ENCODE measurements around the gene TMEM38A. TPM values are rescaled to one million over a fixed set of nuclear protein-coding genes. Genes with fewer than 3 reads are reported as not detected.

Gene TMEM38A
- polyA plus RNA-seq, 1 donor from 2014 or later = 8.6 TPM

GRCh38 chr19:16628984-16629691 lies 31.8 kb upstream of the TMEM38A start:
- H3K4me2 ChIP-seq (ENCODE audit: low read length) = peak overlapping the region; percentile 32
- peaks cover 5% of the 10 kb centered on the region for H4K20me1 ChIP-seq (ENCODE audit: insufficient read depth)
- peak overlapping the region; percentile 79 for H3K27ac ChIP-seq (ENCODE audit: low read length)
- H3K79me2 ChIP-seq (replicated peaks; ENCODE audit: insufficient read depth, low read length) = peaks cover 34% of the 10 kb centered on the region
- TF ChIP-seq EZH2 (IDR thresholded peaks at IDR 0.05; ENCODE audit: borderline replicate concordance, insufficient read depth, low read length, poor library complexity, severe bottlenecking) (no peak), MXI1 (conservative IDR thresholded peaks at IDR 0.05; ENCODE audit: poor library complexity, severe bottlenecking) (peak; percentile 31)
- no peaks in the 10 kb centered on the region for H3F3A ChIP-seq (ENCODE audit: insufficient read depth, low read length, poor library complexity, severe bottlenecking)
- H3K27me3 ChIP-seq (ENCODE audit: insufficient read depth, low read depth, low read length) = no peaks in the 10 kb centered on the region
- peak overlapping the region; percentile 99 for H3K4me3 ChIP-seq (ENCODE audit: low read length)
- H3K9me3 ChIP-seq (ENCODE audit: low read length) = no peaks in the 10 kb centered on the region
- no peaks in the 10 kb centered on the region for H3K36me3 ChIP-seq (ENCODE audit: insufficient read depth, low read length)
- peak overlapping the region; percentile 82 for H3K9ac ChIP-seq (ENCODE audit: low read length)
- H3K9me2 ChIP-seq (ENCODE audit: insufficient read depth, low read length) = no peaks in the 10 kb centered on the region
- peak overlapping the region; percentile 66 for H2AFZ ChIP-seq (ENCODE audit: low read depth, low read length)

GRCh38 chr19:16631465-16631864 lies 29.5 kb upstream of the TMEM38A start:
- Histone ChIP-seq H3K4me3 (ENCODE audit: low read length) (no peak overlapping the region), H3K79me2 (replicated peaks; ENCODE audit: insufficient read depth, low read length) (peaks cover 12% of the 10 kb centered on the region), H3K27me3 (ENCODE audit: insufficient read depth, low read depth, low read length) (no peaks in the 10 kb centered on the region), H3F3A (ENCODE audit: insufficient read depth, low read length, poor library complexity, severe bottlenecking) (no peaks in the 10 kb centered on the region), H2AFZ (ENCODE audit: low read depth, low read length) (no peak overlapping the region), H3K9me2 (ENCODE audit: insufficient read depth, low read length) (no peaks in the 10 kb centered on the region), H3K9me3 (ENCODE audit: low read length) (no peaks in the 10 kb centered on the region), H4K20me1 (ENCODE audit: insufficient read depth) (peaks cover 5% of the 10 kb centered on the region), H3K4me2 (ENCODE audit: low read length) (no peak overlapping the region), H3K36me3 (ENCODE audit: insufficient read depth, low read length) (no peaks in the 10 kb centered on the region), H3K9ac (ENCODE audit: low read length) (no peak overlapping the region), H3K27ac (ENCODE audit: low read length) (no peak overlapping the region)
- TF ChIP-seq RAD21 (conservative IDR thresholded peaks at IDR 0.05) (no peak), POLR2AphosphoS5 (IDR thresholded peaks at IDR 0.05) (no peak), MXI1 (conservative IDR thresholded peaks at IDR 0.05; ENCODE audit: poor library complexity, severe bottlenecking) (no peak), SMC3 (conservative IDR thresholded peaks at IDR 0.05; ENCODE audit: poor library complexity) (no peak), EP300 (conservative IDR thresholded peaks at IDR 0.05; ENCODE audit: poor library complexity, severe bottlenecking) (no peak), EZH2 (IDR thresholded peaks at IDR 0.05; ENCODE audit: borderline replicate concordance, insufficient read depth, low read length, poor library complexity, severe bottlenecking) (no peak), REST (IDR thresholded peaks at IDR 0.05; ENCODE audit: borderline replicate concordance) (no peak), TAF1 (IDR thresholded peaks at IDR 0.05; ENCODE audit: low read depth) (no peak), CTCF (IDR thresholded peaks at IDR 0.05; ENCODE audit: poor library complexity, severe bottlenecking) (no peak)

Data from neural cell (in vitro differentiated cells).